Activated T-cell treated with anti-CD3 and anti-CD28 coated beads for 24 hours (primary cell): ENCODE results near the gene PIGL.
"Not testable (repeated sequence)": the region's sequence is repeated elsewhere in the genome, so short reads cannot be mapped to it uniquely, and the experiment has no call there.

ENCODE experiments used
- DNase-seq: peaks from one replicate; pipeline ENCODE4 v3.0.0-alpha.2; 2020; ENCODE audit warnings: low read depth

The PIGL gene

GRCh38 chr17:16217002-16217635 is at the start of gene PIGL:
Gene PIGL (plus strand): TSS chr17:16217210. CDS start chr17:16217227, 17 bp downstream.
- DNase-seq, result peak; percentile 90

GRCh38 chr17:16171613-16172012 is 45.4 kb upstream of the PIGL start:
- no peak for DNase-seq

- no peak for DNase-seq
Observed at GRCh38 chr17:16178836-16179235, 38.2 kb upstream of the PIGL start.

GRCh38 chr17:16181581-16181980 is 35.4 kb upstream of the PIGL start:
- no peak for DNase-seq

- no peak for DNase-seq
Observed at GRCh38 chr17:16187642-16188041, 29.4 kb upstream of the PIGL start.

- DNase-seq, result no peak
Observed at GRCh38 chr17:16189791-16190348, 27.1 kb upstream of the PIGL start.

- DNase-seq, result no peak
Observed at GRCh38 chr17:16190703-16191360, 26.2 kb upstream of the PIGL start.

GRCh38 chr17:16191604-16192003 is 25.4 kb upstream of the PIGL start:
- DNase-seq, result no peak

GRCh38 chr17:16194307-16194835 is 22.6 kb upstream of the PIGL start:
- not testable (repeated sequence) for DNase-seq

- DNase-seq, result no peak
Observed at GRCh38 chr17:16197276-16197675, 19.7 kb upstream of the PIGL start.

GRCh38 chr17:16199093-16199492 is 17.9 kb upstream of the PIGL start:
- no peak for DNase-seq

GRCh38 chr17:16201693-16202131 is 15.3 kb upstream of the PIGL start:
- DNase-seq, result not testable (repeated sequence)

GRCh38 chr17:16202554-16203500 is 14.2 kb upstream of the PIGL start:
- DNase-seq, result not testable (repeated sequence)

GRCh38 chr17:16204763-16205162 is 12.2 kb upstream of the PIGL start:
- not testable (repeated sequence) for DNase-seq

GRCh38 chr17:16211590-16211989 is 5.4 kb upstream of the PIGL start:
- no peak for DNase-seq

- no peak for DNase-seq
Observed at GRCh38 chr17:16212793-16213192, 4.2 kb upstream of the PIGL start.

- DNase-seq, result no peak
Observed at GRCh38 chr17:16214190-16215001, 2.6 kb upstream of the PIGL start.

GRCh38 chr17:16215002-16215272 is 2.1 kb upstream of the PIGL start:
- DNase-seq, result peak; percentile 23

GRCh38 chr17:16215273-16215964 is 1.6 kb upstream of the PIGL start, which contains the start of gene NCOR1:
Gene NCOR1 (minus strand): TSS chr17:16215534. CDS start chr17:16194569, 20,965 bp downstream.
- peak; percentile 86 for DNase-seq

- peak; percentile 28 for DNase-seq
Observed at GRCh38 chr17:16215965-16216316, 1.1 kb upstream of the PIGL start.
